NB4 (cell line): ENCODE data around the gene IP6K2.

ENCODE experiments used
- DNase-seq: peaks from one replicate; pipeline ENCODE4 v3.0.0; 2010; ENCODE audit warnings: low read depth
- H3K4me3 ChIP-seq: one replicate; pipeline ENCODE4 v1.5.1; 2011; ENCODE audit warnings: mild to moderate bottlenecking, low read depth, low read length, moderate library complexity
- CTCF ChIP-seq: IDR thresholded peaks from one replicate; pipeline ENCODE4 v1.5.1; 2012; ENCODE audit warnings: low read depth, low read length
- MAX ChIP-seq: IDR thresholded peaks from 2 replicates; pipeline ENCODE4 v1.6.1; 2011; ENCODE audit warnings: low read depth, low read length
- MYC ChIP-seq: IDR thresholded peaks from 2 replicates; pipeline ENCODE4 v1.6.1; 2011; ENCODE audit warnings: low read depth, low read length
- POLR2A ChIP-seq: IDR thresholded peaks from 2 replicates; pipeline ENCODE4 v1.6.1; 2011; ENCODE audit warnings: mild to moderate bottlenecking; ENCODE audit not compliant: insufficient read length; ENCODE audit errors: extremely low read depth

IP6K2 gene

GRCh38 chr3:48693826-48694225, 23.2 kb downstream of the IP6K2 start:
- TF ChIP-seq POLR2A: no peak
- TF ChIP-seq CTCF: no peak
- TF ChIP-seq MYC: no peak
- TF ChIP-seq MAX: no peak
- H3K4me3 ChIP-seq: no peak overlapping the region
- no peak for DNase-seq

- no peak for TF ChIP-seq MAX
- TF ChIP-seq CTCF: no peak
- no peak for TF ChIP-seq MYC
- TF ChIP-seq POLR2A: no peak
- H3K4me3 ChIP-seq: no peak overlapping the region
- DNase-seq: no peak
These were observed 24.5 kb downstream of the IP6K2 start for GRCh38 chr3:48692551-48692950.

GRCh38 chr3:48690846-48691458, 26.1 kb downstream of the IP6K2 start:
- DNase-seq: no peak
- TF ChIP-seq POLR2A: no peak
- TF ChIP-seq CTCF: no peak
- TF ChIP-seq MAX: no peak
- TF ChIP-seq MYC: no peak
- H3K4me3 ChIP-seq: no peak overlapping the region

- DNase-seq: no peak
- TF ChIP-seq MAX: no peak
- TF ChIP-seq CTCF: no peak
- TF ChIP-seq POLR2A: no peak
- no peak overlapping the region for H3K4me3 ChIP-seq
These were observed 27.6 kb downstream of the IP6K2 start for GRCh38 chr3:48689384-48689783.

- H3K4me3 ChIP-seq: no peak overlapping the region
- no peak for DNase-seq
- TF ChIP-seq POLR2A (no peak), MAX (no peak), MYC (no peak), CTCF (no peak)
These were observed 28.3 kb downstream of the IP6K2 start for GRCh38 chr3:48688737-48689075.
